Right lobe of liver (tissue), 6 donors: ENCODE results near the gene MAGIX. TPM values are rescaled to one million over a fixed set of nuclear protein-coding genes. Genes with fewer than 3 reads are reported as not detected.
"Not testable (repeated sequence)": the region's sequence is repeated elsewhere in the genome, so short reads cannot be mapped to it uniquely, and the experiment has no call there.

Experiments used
- ATAC-seq, 4 donors: fragments of 200-7000 bp; cut with Tn5 transposase; one replicate each; pipeline ENCODE4 v1.9.1; 2020; ENCODE audit warnings: mild to moderate bottlenecking in 4 of 4, moderate library complexity in 4 of 4
- DNase-seq, 3 donors: peaks; one replicate each; pipeline ENCODE4 v3.0.0-alpha.2; 2020
- H3K27ac ChIP-seq, 3 donors: fragments of 200-600 bp; one replicate each; pipeline ENCODE4 v1.8.0; 2022
- H3K27me3 ChIP-seq, 2 donors: fragments of 200-600 bp; one replicate each; pipeline ENCODE4 v1.8.0; 2022
- H3K36me3 ChIP-seq, 4 donors: fragments of 200-600 bp; sonication (generic) in 1 of 4; one replicate each; pipeline versions ENCODE4 v1.5.1 to v1.8.0; 2017 to 2022; ENCODE audit warnings: control low read depth in 1 of 4
- H3K4me1 ChIP-seq, 4 donors: fragments of 200-600 bp; sonication (generic) in 1 of 4; one replicate each; pipeline versions ENCODE4 v1.5.1 to v1.8.0; 2017 to 2022; ENCODE audit warnings: control low read depth in 1 of 4
- H3K4me3 ChIP-seq, 3 donors: fragments of 200-600 bp; one replicate each; pipeline ENCODE4 v1.8.0; 2022
- H3K9me3 ChIP-seq, 4 donors: fragments of 200-600 bp; sonication (generic) in 1 of 4; one replicate each; pipeline versions ENCODE4 v1.5.1 to v1.8.0; 2017 to 2022; ENCODE audit warnings: control low read depth in 1 of 4
- CTCF ChIP-seq, 4 donors: fragments of 200-600 bp in 3 of 4; fragments of 450-650 bp in 1 of 4; IDR thresholded peaks; one replicate each; pipeline versions ENCODE4 v1.5.1 to v1.8.0; 2016 to 2022; ENCODE audit warnings: antibody characterized with exemption in 4 of 4, mild to moderate bottlenecking in 2 of 4
- POLR2A ChIP-seq: fragments of 450-650 bp; IDR thresholded peaks from one replicate; pipeline ENCODE4 v1.6.1; 2017; ENCODE audit warnings: antibody characterized with exemption, mild to moderate bottlenecking
- WGBS: methylation state at CpG from one replicate; pipeline ENCODE4 v1.1.6; 2018; ENCODE audit warnings: low coverage, low lambda C conversion rate; ENCODE audit not compliant: insufficient coverage; ENCODE audit errors: missing lambda C conversion rate; 5-methylcytosine and 5-hydroxymethylcytosine counted together
- intact Hi-C, 2 donors: fragments of 100-400 bp; cut with DNase I; formaldehyde crosslinking; loops; one replicate each; pipeline versions ENCODE4 v1.11.2 to v1.14.1; 2022
- total RNA-seq, 6 experiments: library from RNA; depleted of rRNA in 2 of 6; stranded (reverse); fragments of >200 nt in 2 of 6; fragmentation: NEBNext Ultra II Directional in 3 of 6; extraction: Animal tissue kit (Norgen Biotek cat#: 25700) in 3 of 6; gene quantifications; one replicate each; pipeline versions ENCODE4 v1.1.0 to v1.2.4, GENCODE V29; 2016 to 2023
- donor health status: DM: no; HTN: yes; CAD: no.
- donor health status: DM: no; HTN: no; CAD: no.
- donor health status: DM: no; HTN: no; CAD: no.
- donor health status: DM: no; HTN: yes; CAD: no.
- donor health status: DM: no; HTN: yes; CAD: no.

Gene MAGIX
- total RNA-seq, 6 experiments from 2014 or later, result 8.8 to 24.0 (median 18.4) TPM

- intact Hi-C loops, result no loop called here
- no peaks in the 10 kb centered on the region for H3K4me1 ChIP-seq
- DNase-seq, result peak in 2 of 3 donors; percentile 56 to 74
- TF ChIP-seq POLR2A (no peak), CTCF (IDR thresholded peaks at IDR 0.05) (no peak)
- peak in 3 of 4 donors; percentile 1 to 18 (median 4) for ATAC-seq
- WGBS, result 34% methylated on average over 17 of the region's 35 CpGs
- H3K36me3 ChIP-seq, result no peaks in the 10 kb centered on the region
- H3K27ac ChIP-seq, result peak overlapping the region; percentile 47 to 83 (median 81)
- peak overlapping the region in 2 of 3 donors; percentile 11 to 43 for H3K4me3 ChIP-seq
- H3K9me3 ChIP-seq, result no peaks in the 10 kb centered on the region
- H3K27me3 ChIP-seq, result no peaks in the 10 kb centered on the region
Measured at GRCh38 chrX:49166914-49167739, 4.6 kb downstream of the MAGIX start.

GRCh38 chrX:49167740-49168108 lies 5.2 kb downstream of the MAGIX start:
- no peak for ATAC-seq
- whole genome bisulfite sequencing, result 43% methylated on average over 3 of the region's 3 CpGs
- DNase-seq, result no peak
- no peaks in the 10 kb centered on the region for H3K27me3 ChIP-seq
- intact Hi-C loops, result no loop called here
- peak overlapping the region in 2 of 3 donors; percentile 81 to 83 for H3K27ac ChIP-seq
- H3K9me3 ChIP-seq, result no peaks in the 10 kb centered on the region
- no peaks in the 10 kb centered on the region for H3K36me3 ChIP-seq
- H3K4me1 ChIP-seq, result peaks cover 0 to 2% (median 0%) of the 10 kb centered on the region in 4 donors
- no peak for TF ChIP-seq POLR2A
- no peak for TF ChIP-seq CTCF (IDR thresholded peaks at IDR 0.05)
- peak overlapping the region in 1 of 3 donors; percentile 43 for H3K4me3 ChIP-seq

- H3K27me3 ChIP-seq, result no peaks in the 10 kb centered on the region
- peak within 1 kb of the TSS; percentile 31 to 55 (median 43) for H3K4me3 ChIP-seq
- peak within 1 kb of the TSS; percentile 6 to 62 (median 47) for H3K27ac ChIP-seq
- H3K36me3 ChIP-seq, result no peaks in the 10 kb centered on the region
- peak; percentile 48 to 61 (median 55) for DNase-seq
- intact Hi-C loops, result no loop called here
- WGBS, result 43% methylated on average over 25 of the region's 46 CpGs
- TF ChIP-seq CTCF (IDR thresholded peaks at IDR 0.05), result no peak
- peak; percentile 16 for TF ChIP-seq POLR2A
- peak; percentile 20 to 55 (median 38) for ATAC-seq
- H3K9me3 ChIP-seq, result no peaks in the 10 kb centered on the region
- H3K4me1 ChIP-seq, result peaks cover 0 to 5% (median 0%) of the 10 kb centered on the region in 4 donors
Measured at GRCh38 chrX:49171752-49172279, 9.3 kb downstream of the MAGIX start, which contains the start of gene PLP2. TSS of gene PLP2 (plus strand) at chrX:49171898. CDS start at chrX:49172001, 103 bp downstream.

GRCh38 chrX:49172280-49172780 lies 9.8 kb downstream of the MAGIX start:
- peak overlapping the region; percentile 6 to 62 (median 47) for H3K27ac ChIP-seq
- TF ChIP-seq CTCF (IDR thresholded peaks at IDR 0.05), result no peak
- intact Hi-C loops, result no loop called here
- H3K4me1 ChIP-seq, result peaks cover 0 to 5% (median 0%) of the 10 kb centered on the region in 4 donors
- DNase-seq (peak; percentile 74 to 84 (median 81)), ATAC-seq (peak; percentile 75 to 78 (median 75))
- H3K27me3 ChIP-seq, result no peaks in the 10 kb centered on the region
- no peaks in the 10 kb centered on the region for H3K36me3 ChIP-seq
- WGBS, result 20% methylated on average over 1 of the region's 37 CpGs
- H3K4me3 ChIP-seq, result peak overlapping the region; percentile 31 to 55 (median 43)
- H3K9me3 ChIP-seq, result no peaks in the 10 kb centered on the region

- H3K4me1 ChIP-seq, H3K9me3 ChIP-seq, H3K36me3 ChIP-seq, ATAC-seq, H3K4me3 ChIP-seq, DNase-seq, H3K27me3 ChIP-seq, intact Hi-C loops: not testable (repeated sequence)
- peak overlapping the region in 1 of 3 donors; percentile 62 for H3K27ac ChIP-seq
- 76% methylated on average over 5 of the region's 8 CpGs for WGBS
Measured at GRCh38 chrX:49173544-49173943, 11.0 kb downstream of the MAGIX start.
